H1 (cell line): Measurements from ENCODE around the gene TBX2. TPM values are rescaled to one million over a fixed set of nuclear protein-coding genes. Genes with fewer than 3 reads are reported as not detected.

Experiments
- CTCF ChIA-PET: fragments of 300-600 bp; sonication (Branson Sonifier 250); formaldehyde crosslinking; loops from one replicate; lab custom pipeline; 2021; ENCODE audit not compliant: partially characterized antibody; lab: Charles Lee
- POLR2A ChIA-PET: fragments of 300-600 bp; sonication (Branson Sonifier 250); formaldehyde crosslinking; loops from one replicate; lab custom pipeline; 2021; ENCODE audit warnings: inconsistent platforms; ENCODE audit not compliant: partially characterized antibody; lab: Charles Lee
- DNase-seq, 2 experiments: peaks; one replicate each; pipeline versions ENCODE4 v3.0.0 to v3.0.0-alpha.2; 2010 to 2022; ENCODE audit warnings: low spot score in 2 of 2, low read depth in 1 of 2, mixed read lengths in 1 of 2
- FAIRE-seq: peaks from 2 replicates; lab custom pipeline; 2011; peaks lifted over from hg19 to GRCh38; lab: Jason Lieb, UNC
- H2AFZ ChIP-seq: 2 replicates; pipeline ENCODE4 v1.8.1; 2012; ENCODE audit warnings: low read length, inconsistent platforms
- H2AK5ac ChIP-seq: 2 replicates; pipeline ENCODE4 v1.6.1; 2013; ENCODE audit warnings: low read depth, low read length
- H2BK120ac ChIP-seq: replicated peaks from 2 replicates; pipeline ENCODE3; 2013; ENCODE audit warnings: low read depth, low read length, inconsistent platforms
- H2BK12ac ChIP-seq: 2 replicates; pipeline ENCODE4 v1.6.1; 2013; ENCODE audit warnings: low read depth, low read length
- H2BK15ac ChIP-seq: 2 replicates; pipeline ENCODE4 v1.6.1; 2013; ENCODE audit warnings: low read length
- H2BK20ac ChIP-seq: 2 replicates; pipeline ENCODE4 v1.6.1; 2013; ENCODE audit warnings: low read length
- H2BK5ac ChIP-seq: 2 replicates; pipeline ENCODE4 v1.6.1; 2013; ENCODE audit warnings: low read depth, low read length
- H3K14ac ChIP-seq: 2 replicates; pipeline ENCODE4 v1.6.1; 2013; ENCODE audit warnings: inconsistent platforms; ENCODE audit not compliant: insufficient read length
- H3K18ac ChIP-seq: 2 replicates; pipeline ENCODE4 v1.6.1; 2013; ENCODE audit warnings: low read length; ENCODE audit errors: extremely low read depth
- H3K23ac ChIP-seq: 2 replicates; pipeline ENCODE4 v1.6.1; 2013; ENCODE audit warnings: inconsistent platforms; ENCODE audit not compliant: insufficient read length
- H3K23me2 ChIP-seq: 2 replicates; pipeline ENCODE4 v1.6.1; 2013; ENCODE audit warnings: low read depth, low read length
- H3K27ac ChIP-seq: 2 replicates; pipeline ENCODE4 v1.6.1; 2011; ENCODE audit warnings: low read depth, low read length, inconsistent platforms
- H3K27me3 ChIP-seq, 4 experiments: replicated peaks in 1 of 4; 1 replicate in 1 of 4; 2 replicates in 3 of 4; pipeline versions ENCODE4 v1.6.1 to v1.8.1; 2011 to 2013; ENCODE audit warnings: low read length in 3 of 4, mild to moderate bottlenecking in 3 of 4, inconsistent platforms in 2 of 4, mixed read lengths in 2 of 4, moderate library complexity in 1 of 4; ENCODE audit not compliant: control insufficient read depth in 3 of 4, insufficient read depth in 3 of 4; ENCODE audit errors: extremely low read depth in 1 of 4
- H3K36me3 ChIP-seq, 4 experiments: 2 replicates each; pipeline versions ENCODE4 v1.6.1 to v1.8.1; 2011 to 2013; ENCODE audit warnings: mild to moderate bottlenecking in 4 of 4, low read length in 3 of 4, moderate library complexity in 2 of 4, control low read depth in 1 of 4, inconsistent platforms in 1 of 4; ENCODE audit not compliant: insufficient read depth in 4 of 4, control insufficient read depth in 2 of 4
- H3K4ac ChIP-seq: replicated peaks from 2 replicates; pipeline ENCODE3; 2013; ENCODE audit warnings: low read length, low read depth, mixed read lengths, inconsistent platforms; ENCODE audit not compliant: insufficient read length
- H3K4me1 ChIP-seq, 4 experiments: replicated peaks in 1 of 4; 1 replicate in 1 of 4; 2 replicates in 3 of 4; pipeline versions ENCODE4 v1.6.1 to v1.8.1; 2011 to 2013; ENCODE audit warnings: low read length in 3 of 4, inconsistent platforms in 2 of 4, mixed read lengths in 1 of 4; ENCODE audit not compliant: insufficient read depth in 4 of 4, control insufficient read depth in 3 of 4
- H3K4me2 ChIP-seq, 2 experiments: 2 replicates each; pipeline versions ENCODE4 v1.6.1 to v1.8.1; 2011 to 2013; ENCODE audit warnings: low read depth in 2 of 2, low read length in 2 of 2, control low read depth in 1 of 2, inconsistent platforms in 1 of 2, mild to moderate bottlenecking in 1 of 2; ENCODE audit not compliant: insufficient read depth in 1 of 2
- H3K4me3 ChIP-seq, 4 experiments: fragments of 200-600, 300-600 bp in 1 of 4; sonication (generic), shearing (Covaris generic), sonication (Bioruptor Twin) in 1 of 4; 2 replicates each; pipeline versions ENCODE4 v1.5.1 to v1.8.1; 2011 to 2016; ENCODE audit warnings: low read length in 4 of 4, low read depth in 3 of 4, control low read depth in 2 of 4, inconsistent platforms in 2 of 4, mild to moderate bottlenecking in 2 of 4, mixed read lengths in 1 of 4, moderate library complexity in 1 of 4; ENCODE audit not compliant: insufficient read depth in 2 of 4; ENCODE audit errors: extremely low read depth in 1 of 4
- H3K56ac ChIP-seq: replicated peaks from 2 replicates; pipeline ENCODE3; 2013; ENCODE audit warnings: low read depth, mild to moderate bottlenecking, mixed read lengths, low read length, inconsistent platforms; ENCODE audit not compliant: insufficient read length
- H3K79me1 ChIP-seq: 2 replicates; pipeline ENCODE4 v1.6.1; 2013; ENCODE audit warnings: low read depth, low read length, control low read depth
- H3K79me2 ChIP-seq, 2 experiments: 2 replicates each; pipeline versions ENCODE4 v1.6.1 to v1.8.1; 2012 to 2013; ENCODE audit warnings: low read length in 2 of 2, mild to moderate bottlenecking in 2 of 2, inconsistent platforms in 1 of 2; ENCODE audit not compliant: insufficient read depth in 2 of 2, control insufficient read depth in 1 of 2
- H3K9ac ChIP-seq, 4 experiments: replicated peaks in 1 of 4; 1 replicate in 1 of 4; 2 replicates in 3 of 4; pipeline versions ENCODE4 v1.6.1 to v1.8.1; 2011 to 2013; ENCODE audit warnings: low read depth in 3 of 4, low read length in 3 of 4, control low read depth in 2 of 4, mild to moderate bottlenecking in 2 of 4, moderate library complexity in 2 of 4, inconsistent platforms in 1 of 4; ENCODE audit errors: extremely low read depth in 1 of 4
- H3K9me3 ChIP-seq, 2 experiments: 2 replicates each; pipeline versions ENCODE4 v1.6.1 to v1.8.1; 2012 to 2013; ENCODE audit warnings: mild to moderate bottlenecking in 2 of 2, moderate library complexity in 2 of 2, control low read depth in 1 of 2, inconsistent platforms in 1 of 2, low read depth in 1 of 2, low read length in 1 of 2, mixed read lengths in 1 of 2; ENCODE audit not compliant: insufficient read depth in 2 of 2
- H4K20me1 ChIP-seq, 2 experiments: replicated peaks in 1 of 2; 2 replicates each; pipeline versions ENCODE3 to v1.8.1; 2011 to 2013; ENCODE audit warnings: inconsistent platforms in 2 of 2, low read length in 2 of 2, mild to moderate bottlenecking in 1 of 2; ENCODE audit not compliant: insufficient read depth in 2 of 2, control insufficient read depth in 1 of 2
- H4K5ac ChIP-seq: 2 replicates; pipeline ENCODE4 v1.6.1; 2013; ENCODE audit warnings: low read length, low read depth, mixed read lengths, inconsistent platforms; ENCODE audit not compliant: insufficient read length
- H4K8ac ChIP-seq: 2 replicates; pipeline ENCODE4 v1.8.0; 2013; ENCODE audit warnings: mild to moderate bottlenecking, moderate library complexity, low read length, inconsistent platforms; ENCODE audit not compliant: insufficient read depth; ENCODE audit errors: extremely low read depth
- H4K91ac ChIP-seq: replicated peaks from 2 replicates; pipeline ENCODE3; 2013; ENCODE audit warnings: low read length, mixed read lengths, inconsistent platforms; ENCODE audit not compliant: insufficient read length
- BACH1 ChIP-seq: IDR thresholded peaks from 2 replicates; pipeline ENCODE4 v1.6.1; 2012; ENCODE audit warnings: low read length, improper control_type of control experiment
- BRCA1 ChIP-seq: IDR thresholded peaks from 2 replicates; pipeline ENCODE4 v1.6.1; 2012; ENCODE audit warnings: low read depth, low read length, improper control_type of control experiment
- CREB1 ChIP-seq: IDR thresholded peaks from 2 replicates; pipeline ENCODE4 v1.6.1; 2012; ENCODE audit warnings: inconsistent platforms
- CTBP2 ChIP-seq: IDR thresholded peaks from 2 replicates; pipeline ENCODE4 v1.7.0; 2011; ENCODE audit warnings: borderline replicate concordance, mild to moderate bottlenecking, moderate library complexity, mixed read lengths, low read length; ENCODE audit not compliant: insufficient read depth, insufficient read length
- EZH2 ChIP-seq: fragments of 200-600 bp; sonication (generic); IDR thresholded peaks from 2 replicates; pipeline ENCODE4 v1.7.1; 2012; ENCODE audit warnings: low read depth, mild to moderate bottlenecking, moderate library complexity, low read length, inconsistent platforms; ENCODE audit not compliant: severe bottlenecking
- NANOG ChIP-seq: IDR thresholded peaks from 2 replicates; pipeline ENCODE4 v1.6.1; 2011; ENCODE audit warnings: low read length, low read depth, mild to moderate bottlenecking, inconsistent platforms; ENCODE audit not compliant: insufficient read depth, poor library complexity, severe bottlenecking
- RNF2 ChIP-seq: fragments of 200-900, 300-1000 bp; sonication (generic); IDR thresholded peaks from 2 replicates; pipeline ENCODE4 v1.7.1; 2016; ENCODE audit warnings: borderline replicate concordance, low read depth, mild to moderate bottlenecking, antibody characterized with exemption, low read length; ENCODE audit not compliant: poor library complexity, severe bottlenecking; ENCODE audit errors: missing control alignments
- SP2 ChIP-seq: IDR thresholded peaks from 2 replicates; pipeline ENCODE4 v1.6.1; 2012; ENCODE audit warnings: mild to moderate bottlenecking, low read length, inconsistent platforms
- SUZ12 ChIP-seq: fragments of 200-600 bp; sonication (generic); IDR thresholded peaks from 2 replicates; pipeline ENCODE4 v1.6.1; 2012; ENCODE audit warnings: mild to moderate bottlenecking, inconsistent platforms, low read length, moderate library complexity, mixed read lengths
- WGBS, 2 experiments: shearing (Covaris generic) in 1 of 2; methylation state at CpG; one replicate each; pipeline versions ENCODE4 v1.1.6 to v1.1.7; 2013 to 2015; ENCODE audit warnings: low lambda C conversion rate in 2 of 2, mixed read lengths in 2 of 2, inconsistent platforms in 1 of 2, low coverage in 1 of 2, missing lambda C conversion rate in 1 of 2; ENCODE audit not compliant: insufficient replicate concordance in 2 of 2, insufficient coverage in 1 of 2, insufficient read length in 1 of 2; ENCODE audit errors: extremely low coverage in 1 of 2, missing lambda C conversion rate in 1 of 2; 5-methylcytosine and 5-hydroxymethylcytosine counted together
- polyA plus RNA-seq, 7 experiments: library from polyadenylated mRNA; depleted of rRNA in 3 of 7; stranded (reverse) in 5 of 7; unstranded in 2 of 7; fragments of >200 nt in 5 of 7; fragments of 200-250 nt in 2 of 7; gene quantifications; 1 replicate in 5 of 7; 2 replicates in 1 of 7; 4 replicates in 1 of 7; pipeline versions ENCODE4 v1.2.1 to v1.2.3, GENCODE V29; 2011 to 2013; ENCODE audit warnings: missing spikeins in 2 of 7, mixed read lengths in 2 of 7
- total RNA-seq: library from RNA; stranded (reverse); fragmentation: NEBNext Ultra II Directional; extraction: Animal tissue kit (Norgen Biotek cat#: 25700); gene quantifications from 2 replicates; pipeline ENCODE4 v1.2.1, GENCODE V29; 2021

The TBX2 gene
- total and polyA plus RNA-seq, 2 of the 8 experiments (the other 6 are each of a cell fraction or from before 2014, with no cell fraction given), result not detected

GRCh38 chr17:61405686-61406536 lies 6.3 kb downstream of the TBX2 start:
- H3K27ac ChIP-seq, result no peak overlapping the region
- 19% methylated on average over 28 of the region's 37 CpGs; no CpG with 5 or more reads in 1 of the 2 experiments for WGBS, 2 experiments
- no peak overlapping the region for H3K4ac ChIP-seq
- H2BK15ac ChIP-seq, result no peak overlapping the region
- H2BK120ac ChIP-seq, result no peak overlapping the region
- H3K18ac ChIP-seq, result no peak overlapping the region
- ChIA-PET CTCF (interaction anchor here (0.9 to 6.8 kb wide), 6 partner anchors 11 to 434 kb away, joined by 3 to 31 read pairs (median 4); no protein-coding TSS in a partner anchor), POLR2A (interaction anchor here (1.0 to 1.1 kb wide), 2 partner anchors 10 to 52 kb away, joined by 3 read pairs; no protein-coding TSS in a partner anchor)
- H4K5ac ChIP-seq, result no peak overlapping the region
- peak overlapping the region; percentile 63 to 65 for H3K4me2 ChIP-seq
- peaks cover 2% of the 10 kb centered on the region; the same call in 1 of the 2 replicates for H3K23me2 ChIP-seq
- H3K27me3 ChIP-seq, result peaks cover 98 to 100% (median 99%) of the 10 kb centered on the region in 4 experiments
- TF ChIP-seq SP2 (no peak), RNF2 (peak; percentile 13), NANOG (no peak), SUZ12 (peak; percentile 94), BACH1 (no peak), EZH2 (peak; percentile 97), CTBP2 (no peak), BRCA1 (no peak), CREB1 (no peak)
- H2AFZ ChIP-seq, result no peak overlapping the region
- no peaks in the 10 kb centered on the region for H3K79me1 ChIP-seq
- H3K4me1 ChIP-seq, result peaks cover 0 to 45% (median 32%) of the 10 kb centered on the region in 4 experiments; a peak in 6 of 7 replicates
- no peak overlapping the region for H4K8ac ChIP-seq
- no peak overlapping the region for H2BK5ac ChIP-seq
- peaks cover 0 to 15% (median 0%) of the 10 kb centered on the region in 4 experiments; a peak in 1 of 8 replicates for H3K36me3 ChIP-seq
- FAIRE-seq (no peak), DNase-seq (peak in 1 of 2 experiments; percentile 63)
- no peak overlapping the region for H3K9ac ChIP-seq
- H3K9me3 ChIP-seq, result no peaks in the 10 kb centered on the region; a peak in 1 of 4 replicates
- H2BK12ac ChIP-seq, result peak overlapping the region; percentile 68; the same call in 1 of the 2 replicates
- H3K14ac ChIP-seq, result no peak overlapping the region
- peaks cover 41 to 45% of the 10 kb centered on the region in 2 experiments for H4K20me1 ChIP-seq
- no peak overlapping the region for H4K91ac ChIP-seq
- no peak overlapping the region for H3K56ac ChIP-seq
- no peaks in the 10 kb centered on the region for H3K79me2 ChIP-seq
- no peak overlapping the region for H2BK20ac ChIP-seq
- no peak overlapping the region for H2AK5ac ChIP-seq
- no peak overlapping the region for H3K23ac ChIP-seq
- H3K4me3 ChIP-seq, result no peak overlapping the region; a peak in 1 of 8 replicates
